Suppressor macrophage treated with lipopolysaccharide for 1 hour (primary cell): ENCODE results near the gene RASAL2.

Experiments used
- DNase-seq, 3 donors: peaks; one replicate each; pipeline ENCODE4 v3.0.0-alpha.2; 2020 to 2022

RASAL2 gene

DNA sequence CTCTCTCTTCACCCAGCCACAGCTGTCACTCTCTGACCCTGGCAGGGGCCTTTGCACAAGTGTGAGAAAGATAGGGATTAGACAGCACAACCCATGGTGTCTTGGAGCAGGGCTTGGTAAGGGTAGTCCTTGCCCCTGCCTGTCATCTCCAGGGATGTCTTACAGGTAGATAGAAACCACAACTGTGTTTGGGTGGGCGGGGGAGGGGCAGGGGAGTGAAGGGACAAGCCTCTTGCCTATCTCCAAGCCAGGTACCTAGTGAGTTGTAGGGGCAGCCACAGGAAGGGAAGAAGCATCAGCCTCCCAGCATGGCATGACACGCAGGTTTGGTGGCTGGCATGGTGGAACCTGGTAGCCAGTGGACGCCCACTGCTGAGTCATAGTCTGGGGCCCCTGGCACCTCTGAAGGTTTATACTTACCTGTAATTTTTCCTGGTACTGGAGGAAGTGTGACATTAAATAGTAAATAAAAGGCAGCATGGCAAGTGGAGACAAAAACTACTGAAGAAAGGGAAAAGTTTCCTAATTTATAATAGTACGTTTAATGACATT lies 305.3 kb downstream of the RASAL2 start:
- DNase-seq: no peak

DNA sequence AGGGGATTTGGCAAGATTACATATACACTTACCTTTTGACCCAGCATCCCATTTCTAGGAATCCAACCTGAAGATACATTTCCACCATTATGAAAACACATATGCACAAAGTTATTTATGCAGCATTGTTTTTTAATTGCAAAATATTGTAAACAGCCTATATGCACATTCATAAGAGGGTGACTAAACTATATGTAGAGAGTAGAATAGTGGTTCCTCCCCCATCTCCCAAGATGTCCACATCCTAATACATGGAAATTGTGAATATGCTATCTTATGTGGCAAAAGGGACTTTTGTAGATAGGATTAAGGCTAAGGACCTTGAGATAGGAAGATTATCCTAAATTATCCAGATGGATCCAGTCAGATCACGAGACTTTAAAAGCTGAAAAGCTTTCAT lies 311.2 kb downstream of the RASAL2 start:
- no peak for DNase-seq

DNA sequence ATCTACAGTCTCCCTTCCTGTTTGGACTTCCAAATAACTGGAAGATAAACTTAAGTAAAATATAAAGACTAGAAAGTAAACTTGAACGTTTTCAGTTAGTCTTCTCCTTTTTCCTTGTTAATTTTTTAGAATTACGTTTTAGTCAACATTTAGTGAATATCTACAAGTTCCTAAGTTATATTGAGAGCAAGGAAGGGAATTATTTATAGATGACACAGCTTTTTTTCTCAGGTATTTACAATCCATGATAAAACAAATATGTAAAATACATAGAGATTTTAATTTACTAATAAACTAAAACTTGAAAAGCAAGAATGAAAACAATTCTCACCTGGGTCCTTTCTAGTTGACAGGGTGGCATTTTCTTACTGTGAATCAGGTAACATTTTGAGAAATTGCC lies 313.3 kb downstream of the RASAL2 start:
- DNase-seq: no peak

- DNase-seq: no peak
Observed at GRCh38 chr1:178407655-178408054, 313.8 kb downstream of the RASAL2 start.

GRCh38 chr1:178408871-178409270 lies 315.0 kb downstream of the RASAL2 start:
- DNase-seq: peak; percentile 78 to 89 (median 83)

GRCh38 chr1:178409541-178409940 lies 315.6 kb downstream of the RASAL2 start:
- no peak for DNase-seq

GRCh38 chr1:178411756-178412399 lies 318.0 kb downstream of the RASAL2 start:
- DNase-seq: no peak

DNA sequence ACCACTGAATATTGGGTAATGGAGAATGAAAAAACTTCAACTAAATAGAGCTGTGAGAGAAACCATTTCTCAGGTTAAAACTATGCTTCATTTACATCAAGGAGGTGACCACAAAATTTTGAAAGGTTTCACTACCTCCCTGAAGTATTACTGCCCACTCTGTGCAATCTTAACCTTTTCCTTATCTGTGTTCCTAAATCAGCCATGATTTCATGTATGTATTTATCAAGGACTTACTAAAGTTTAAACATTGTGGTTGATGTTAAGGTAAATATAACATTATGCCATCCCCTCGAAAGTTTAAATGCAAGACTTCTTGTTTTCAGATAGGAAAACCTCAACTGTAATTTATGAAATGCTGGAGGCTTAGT lies 318.5 kb downstream of the RASAL2 start:
- DNase-seq: no peak

- peak; percentile 63 to 93 (median 92) for DNase-seq
Observed at GRCh38 chr1:178417858-178418257, 324.0 kb downstream of the RASAL2 start.

DNA sequence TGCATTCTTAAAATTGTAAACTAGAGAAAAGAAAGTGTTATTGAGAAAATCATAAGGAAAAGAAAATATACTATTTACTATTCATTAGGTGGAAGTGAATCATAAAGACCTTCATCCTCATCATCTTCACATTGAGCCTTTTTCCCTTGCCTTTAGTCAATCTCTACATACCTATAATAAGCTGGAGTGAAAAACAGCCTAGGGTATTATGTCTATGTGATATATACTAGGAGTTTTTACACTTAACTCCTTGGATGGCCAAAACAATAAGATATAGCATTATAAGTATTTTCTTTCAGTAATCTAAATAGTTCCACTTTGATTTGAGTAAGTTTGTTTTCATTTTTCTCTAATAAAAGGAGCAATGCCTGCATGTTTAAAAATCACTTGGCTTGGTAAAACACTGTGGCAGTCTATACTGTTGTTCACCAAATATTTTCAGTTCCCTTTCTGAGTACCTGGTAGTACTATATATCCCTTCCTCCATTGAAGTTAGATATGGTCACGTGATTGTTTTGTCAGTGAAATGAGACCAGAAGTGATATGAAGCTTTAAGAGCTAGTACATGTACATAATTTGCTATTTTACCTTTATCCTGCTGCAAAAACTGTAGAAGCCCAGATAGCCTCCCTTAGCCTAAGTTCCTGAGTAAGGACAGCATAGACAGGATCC lies 324.5 kb downstream of the RASAL2 start:
- DNase-seq: no peak

DNA sequence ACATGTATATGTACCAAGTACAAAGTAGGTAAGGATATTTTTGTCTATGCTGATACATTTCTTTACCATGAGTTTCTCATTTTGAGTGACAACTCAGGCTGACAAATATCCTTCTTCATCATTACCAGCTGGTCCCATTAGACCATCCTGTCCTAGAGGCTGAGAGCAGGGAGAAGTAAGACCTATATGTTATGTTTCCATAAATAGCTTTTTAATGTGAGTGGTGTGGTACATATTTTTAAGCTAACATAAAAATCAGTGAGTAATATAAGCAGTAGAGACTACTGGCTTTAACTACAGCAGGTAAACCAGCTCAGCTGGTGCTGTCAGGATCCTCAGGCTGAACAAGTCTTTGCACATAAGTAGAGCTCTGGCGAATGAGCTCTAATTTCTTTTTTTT lies 340.5 kb downstream of the RASAL2 start:
- DNase-seq: no peak

DNA sequence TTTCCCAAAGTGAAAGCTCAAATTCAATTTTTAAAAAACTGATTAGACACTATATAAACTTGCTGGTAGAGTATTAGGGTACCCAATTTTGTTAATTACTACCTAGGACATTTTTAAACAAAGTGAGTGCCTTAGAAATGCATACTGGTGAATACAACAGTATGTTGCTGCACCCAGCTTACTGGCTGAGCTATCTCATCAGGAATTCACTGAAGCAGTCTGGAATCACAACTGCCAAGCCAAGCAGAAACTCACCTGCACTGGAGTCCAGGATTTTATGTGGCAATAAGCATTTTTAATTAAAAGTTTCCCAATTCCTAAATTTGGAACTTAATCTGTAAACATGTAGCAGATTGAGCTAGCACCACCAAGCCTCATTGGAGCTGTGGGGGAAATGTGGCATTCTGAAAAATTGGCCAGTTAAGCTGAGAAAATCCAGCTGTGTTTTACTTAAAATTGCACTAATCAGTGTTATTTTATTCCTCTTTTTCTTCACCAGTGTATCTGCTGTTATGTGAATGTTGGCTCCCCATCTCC lies 341.1 kb downstream of the RASAL2 start:
- DNase-seq: no peak

DNA sequence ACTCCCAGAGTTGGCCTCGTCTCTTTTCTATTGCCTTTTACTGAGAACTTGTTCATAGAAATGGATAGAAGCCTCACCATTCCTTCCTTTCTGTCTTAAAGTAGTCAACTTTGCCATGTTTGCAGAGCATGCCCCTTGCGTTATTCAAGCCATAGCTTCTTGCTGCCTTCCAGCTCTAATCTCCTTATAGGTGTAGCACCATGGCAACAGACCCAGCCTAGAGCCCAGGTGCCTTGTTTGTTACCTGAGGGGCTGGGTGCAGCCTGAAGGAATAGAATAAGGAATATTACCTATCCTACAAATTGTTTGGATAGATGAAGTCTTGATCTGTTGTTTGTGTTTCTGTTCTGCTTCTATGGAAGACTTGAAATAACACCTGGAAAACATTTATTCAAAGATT lies 343.0 kb downstream of the RASAL2 start:
- DNase-seq: no peak

DNA sequence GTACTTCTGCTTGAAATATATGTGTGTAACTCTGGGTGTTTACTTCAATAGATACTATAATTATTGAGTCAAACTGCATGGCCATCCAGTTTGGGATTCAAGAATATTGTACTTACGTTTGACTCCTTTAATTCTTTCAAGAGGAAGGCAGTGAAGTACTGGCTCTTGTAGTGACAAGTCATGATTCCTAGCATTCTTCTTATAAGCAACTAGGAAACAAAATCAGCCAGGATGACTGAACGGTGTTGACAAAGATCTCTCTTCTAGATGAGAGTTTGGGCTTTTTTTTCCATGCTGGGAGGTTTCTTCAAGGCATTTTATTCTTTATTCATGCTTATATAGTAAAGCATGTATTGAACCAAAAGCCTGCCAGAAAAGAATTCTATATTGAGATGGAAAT lies 344.5 kb downstream of the RASAL2 start:
- no peak for DNase-seq

DNA sequence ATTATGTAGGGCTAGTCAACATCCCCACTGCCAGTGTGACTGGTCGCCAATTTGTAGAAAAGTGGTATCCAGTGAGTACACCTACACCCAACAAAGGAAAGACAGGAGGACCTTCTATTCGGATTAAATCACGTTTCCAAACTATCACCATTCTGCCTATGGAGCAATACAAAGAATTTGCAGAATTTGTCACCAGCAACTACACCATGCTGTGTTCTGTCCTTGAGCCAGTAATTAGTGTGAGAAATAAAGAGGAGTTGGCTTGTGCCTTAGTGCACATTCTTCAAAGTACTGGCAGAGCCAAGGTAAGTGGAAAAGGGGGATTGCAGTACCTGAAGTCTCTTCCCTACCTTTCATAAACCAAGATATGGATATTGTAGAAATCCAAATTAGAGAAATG lies 349.0 kb downstream of the RASAL2 start:
- DNase-seq: no peak

- DNase-seq: no peak
Observed at GRCh38 chr1:178450871-178451270, 357.0 kb downstream of the RASAL2 start.

DNA sequence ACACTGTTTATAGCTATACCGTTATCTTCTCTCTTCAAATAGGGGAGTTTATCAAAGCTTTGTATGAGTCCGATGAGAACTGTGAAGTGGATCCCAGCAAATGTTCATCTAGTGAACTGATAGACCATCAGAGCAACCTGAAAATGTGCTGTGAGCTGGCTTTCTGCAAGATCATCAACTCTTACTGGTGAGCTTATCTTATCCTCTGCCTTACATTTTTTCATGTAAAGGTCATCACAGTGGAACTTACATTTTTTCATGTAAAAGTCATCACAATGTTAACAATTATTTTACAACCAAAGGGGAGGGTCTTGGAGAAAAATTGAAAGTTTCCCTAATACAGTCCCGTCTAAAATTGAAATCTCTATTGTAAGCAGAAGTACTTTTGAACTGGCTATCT lies 357.6 kb downstream of the RASAL2 start:
- DNase-seq: no peak

DNA sequence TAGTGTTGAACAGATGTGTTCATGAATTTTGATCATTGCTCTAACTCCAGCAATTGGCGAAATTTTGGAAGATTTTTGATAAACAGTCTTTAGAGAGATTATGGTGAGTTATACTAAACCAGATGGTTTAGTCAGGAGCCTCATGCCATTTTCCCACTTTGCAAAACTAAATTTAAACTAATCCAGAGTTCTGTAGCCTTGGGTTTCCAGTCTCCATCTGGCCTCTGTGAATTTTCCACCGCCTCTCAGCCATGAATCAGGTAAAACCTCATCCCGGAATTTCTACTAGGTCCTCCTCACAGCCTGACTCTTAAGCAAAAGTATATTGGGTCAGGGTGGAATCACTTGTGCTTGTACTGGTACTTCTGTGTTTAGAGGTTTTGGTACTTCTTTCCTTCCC lies 358.1 kb downstream of the RASAL2 start:
- DNase-seq: no peak

DNA sequence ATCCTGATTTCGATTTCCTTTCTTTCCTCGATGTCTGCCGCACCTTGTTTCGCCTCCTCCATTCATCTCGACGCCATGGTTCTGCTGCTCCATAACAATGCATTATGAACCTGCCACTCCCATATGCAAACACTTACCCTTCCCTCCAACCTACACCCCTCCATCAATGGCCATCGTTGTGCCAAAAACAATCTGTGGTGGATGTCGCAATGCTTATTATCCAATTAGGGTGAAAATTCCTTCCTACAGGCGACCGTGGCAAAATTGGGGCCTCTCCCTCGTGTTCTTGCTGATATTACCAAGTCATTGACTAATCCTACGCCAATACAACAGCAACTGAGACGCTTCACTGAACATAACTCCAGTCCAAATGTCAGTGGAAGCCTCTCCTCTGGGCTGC lies 362.6 kb downstream of the RASAL2 start:
- no peak for DNase-seq

- no peak for DNase-seq
Observed at GRCh38 chr1:178457651-178458050, 363.7 kb downstream of the RASAL2 start.

- no peak for DNase-seq
Observed at GRCh38 chr1:178458203-178458602, 364.3 kb downstream of the RASAL2 start.

DNA sequence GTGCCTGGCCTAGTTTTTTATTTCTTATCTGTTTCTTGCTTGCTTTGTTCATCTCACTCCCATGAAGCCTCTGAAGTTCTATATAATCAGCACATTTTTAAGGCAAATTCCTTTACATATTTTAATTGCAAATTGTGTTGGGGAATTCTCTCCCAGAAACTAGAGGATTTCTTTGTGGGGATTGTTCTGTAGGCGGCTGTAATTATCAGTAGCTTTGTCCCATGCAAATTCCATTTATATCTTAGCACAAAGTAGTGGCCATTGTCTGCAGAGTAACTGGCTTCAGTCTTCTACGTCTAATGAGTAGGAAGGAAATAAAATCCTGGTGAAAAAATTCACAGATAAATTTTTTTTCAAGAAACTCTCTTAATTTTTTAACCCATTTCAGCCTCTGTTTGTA lies 367.2 kb downstream of the RASAL2 start:
- DNase-seq: no peak

GRCh38 chr1:178461701-178462100 lies 367.8 kb downstream of the RASAL2 start:
- peak in 1 of 3 donors; percentile 3 for DNase-seq

DNA sequence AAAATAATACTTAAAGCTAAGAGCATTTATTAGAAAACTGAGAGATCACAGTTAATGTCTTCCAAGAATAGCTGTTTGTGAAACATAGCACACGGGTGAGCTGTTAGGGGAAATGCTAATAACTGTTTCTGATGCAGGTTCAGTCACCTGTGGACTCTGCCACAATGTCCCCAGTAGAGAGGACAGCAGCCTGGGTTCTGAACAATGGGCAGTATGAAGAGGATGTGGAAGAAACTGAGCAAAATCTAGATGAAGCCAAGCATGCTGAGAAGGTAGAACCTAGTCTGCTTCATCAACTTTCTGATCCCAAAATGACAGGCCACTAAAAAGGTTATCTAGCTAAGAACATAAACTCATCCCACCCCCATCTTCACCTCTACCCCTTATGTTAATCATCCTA lies 370.2 kb downstream of the RASAL2 start:
- no peak for DNase-seq
